Left lung (tissue), 10 donors: ENCODE data around the gene DIP2A. TPM values are rescaled to one million over a fixed set of nuclear protein-coding genes. Genes with fewer than 3 reads are reported as not detected.

Experiments
- ATAC-seq: fragments of 200-7000 bp; cut with Tn5 transposase; one replicate; pipeline ENCODE4 v1.9.1; 2020; ENCODE audit warnings: moderate library complexity
- DNase-seq, 4 donors: peaks; one replicate each; pipeline ENCODE4 v3.0.0-alpha.2; 2013 to 2020
- H3K27ac ChIP-seq, 2 donors: fragments of 200-600 bp; sonication (generic) in 1 of 2; one replicate each; pipeline versions ENCODE4 v1.5.0 to v1.8.0; 2020 to 2021
- H3K27me3 ChIP-seq, 2 donors: fragments of 200-600 bp; sonication (generic) in 1 of 2; one replicate each; pipeline versions ENCODE4 v1.5.0 to v1.8.0; 2020 to 2021
- H3K36me3 ChIP-seq, 2 donors: fragments of 200-600 bp; sonication (generic) in 1 of 2; one replicate each; pipeline versions ENCODE4 v1.5.0 to v1.8.0; 2020 to 2021
- H3K4me1 ChIP-seq, 2 donors: fragments of 200-600 bp; one replicate each; pipeline ENCODE4 v1.8.0; 2021
- H3K4me3 ChIP-seq, 2 donors: fragments of 200-600 bp; sonication (generic) in 1 of 2; one replicate each; pipeline versions ENCODE4 v1.5.0 to v1.8.0; 2020 to 2021; ENCODE audit warnings: mild to moderate bottlenecking in 1 of 2
- H3K9me3 ChIP-seq, 2 donors: fragments of 200-600 bp; sonication (generic) in 1 of 2; one replicate each; pipeline versions ENCODE4 v1.5.0 to v1.8.0; 2020 to 2021
- intact Hi-C, 2 donors: fragments of 100-400 bp; cut with DNase I; formaldehyde crosslinking; loops; one replicate each; pipeline versions ENCODE4 v1.11.2 to v1.14.2; 2022
- polyA plus RNA-seq, 6 donors: library from polyadenylated mRNA; unstranded; fragments of 120-200 nt; gene quantifications; one replicate each; pipeline ENCODE4 v1.2.1, GENCODE V29; 2013; ENCODE audit not compliant: insufficient read length in 6 of 6
- total RNA-seq, 2 donors: library from RNA; stranded (reverse); fragmentation: NEBNext Ultra II Directional; extraction: Animal tissue kit (Norgen Biotek cat#: 25700); gene quantifications; one replicate each; pipeline ENCODE4 v1.2.1, GENCODE V29; 2021
- TF ChIP-seq, protein P1 (sequence below), 2 donors: fragments of 200-600 bp; sonication (generic) in 1 of 2; IDR thresholded peaks; one replicate each; pipeline versions ENCODE4 v1.5.0 to v1.8.0; 2021; ENCODE audit warnings: antibody characterized with exemption in 2 of 2
- donor health status: DM: no; HTN: yes; CAD: no.
- donor health status: DM: no; HTN: no; CAD: no.

The DIP2A gene
- total and polyA plus RNA-seq, 8 donors: 31.5 to 75.3 (median 62.6) TPM

DNA sequence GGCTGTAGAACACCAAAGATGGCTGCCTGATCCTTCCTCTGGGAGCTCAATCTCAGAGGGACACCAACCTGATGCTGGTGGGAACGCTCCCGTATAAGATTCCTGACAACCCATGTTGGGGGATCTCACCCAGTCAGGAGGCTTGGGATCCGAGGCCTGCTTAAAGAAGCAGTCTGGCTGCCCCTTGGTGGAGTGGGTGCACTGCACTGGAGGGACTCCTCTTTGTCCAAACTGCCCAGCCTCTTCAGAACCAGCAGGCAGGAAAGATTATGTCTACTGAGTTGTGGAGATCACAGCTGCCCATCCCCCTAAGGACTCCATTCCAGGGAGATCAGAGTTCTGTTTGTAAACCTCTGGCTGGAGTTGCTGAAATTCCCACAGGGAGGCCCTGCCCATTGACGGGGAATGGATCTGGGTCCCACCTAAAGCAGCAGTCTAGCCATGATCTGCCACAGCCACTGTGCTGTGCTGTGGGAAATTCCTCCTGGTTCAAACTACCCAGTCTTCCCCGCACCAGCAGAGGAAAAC is 123.2 kb downstream of the DIP2A start:
- Histone ChIP-seq H3K4me1 (no peaks in the 10 kb centered on the region), H3K9me3 (peaks cover 0 to 71% of the 10 kb centered on the region in 2 donors), H3K27ac (no peak overlapping the region), H3K4me3 (no peak overlapping the region), H3K27me3 (no peaks in the 10 kb centered on the region), H3K36me3 (peaks cover 0 to 24% of the 10 kb centered on the region in 2 donors)
- TF ChIP-seq, protein P1, sequence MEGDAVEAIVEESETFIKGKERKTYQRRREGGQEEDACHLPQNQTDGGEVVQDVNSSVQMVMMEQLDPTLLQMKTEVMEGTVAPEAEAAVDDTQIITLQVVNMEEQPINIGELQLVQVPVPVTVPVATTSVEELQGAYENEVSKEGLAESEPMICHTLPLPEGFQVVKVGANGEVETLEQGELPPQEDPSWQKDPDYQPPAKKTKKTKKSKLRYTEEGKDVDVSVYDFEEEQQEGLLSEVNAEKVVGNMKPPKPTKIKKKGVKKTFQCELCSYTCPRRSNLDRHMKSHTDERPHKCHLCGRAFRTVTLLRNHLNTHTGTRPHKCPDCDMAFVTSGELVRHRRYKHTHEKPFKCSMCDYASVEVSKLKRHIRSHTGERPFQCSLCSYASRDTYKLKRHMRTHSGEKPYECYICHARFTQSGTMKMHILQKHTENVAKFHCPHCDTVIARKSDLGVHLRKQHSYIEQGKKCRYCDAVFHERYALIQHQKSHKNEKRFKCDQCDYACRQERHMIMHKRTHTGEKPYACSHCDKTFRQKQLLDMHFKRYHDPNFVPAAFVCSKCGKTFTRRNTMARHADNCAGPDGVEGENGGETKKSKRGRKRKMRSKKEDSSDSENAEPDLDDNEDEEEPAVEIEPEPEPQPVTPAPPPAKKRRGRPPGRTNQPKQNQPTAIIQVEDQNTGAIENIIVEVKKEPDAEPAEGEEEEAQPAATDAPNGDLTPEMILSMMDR (IDR thresholded peaks at IDR 0.05): no peak
- DNase-seq (no peak), ATAC-seq (no peak)
- intact Hi-C loops: no loop called here

DNA sequence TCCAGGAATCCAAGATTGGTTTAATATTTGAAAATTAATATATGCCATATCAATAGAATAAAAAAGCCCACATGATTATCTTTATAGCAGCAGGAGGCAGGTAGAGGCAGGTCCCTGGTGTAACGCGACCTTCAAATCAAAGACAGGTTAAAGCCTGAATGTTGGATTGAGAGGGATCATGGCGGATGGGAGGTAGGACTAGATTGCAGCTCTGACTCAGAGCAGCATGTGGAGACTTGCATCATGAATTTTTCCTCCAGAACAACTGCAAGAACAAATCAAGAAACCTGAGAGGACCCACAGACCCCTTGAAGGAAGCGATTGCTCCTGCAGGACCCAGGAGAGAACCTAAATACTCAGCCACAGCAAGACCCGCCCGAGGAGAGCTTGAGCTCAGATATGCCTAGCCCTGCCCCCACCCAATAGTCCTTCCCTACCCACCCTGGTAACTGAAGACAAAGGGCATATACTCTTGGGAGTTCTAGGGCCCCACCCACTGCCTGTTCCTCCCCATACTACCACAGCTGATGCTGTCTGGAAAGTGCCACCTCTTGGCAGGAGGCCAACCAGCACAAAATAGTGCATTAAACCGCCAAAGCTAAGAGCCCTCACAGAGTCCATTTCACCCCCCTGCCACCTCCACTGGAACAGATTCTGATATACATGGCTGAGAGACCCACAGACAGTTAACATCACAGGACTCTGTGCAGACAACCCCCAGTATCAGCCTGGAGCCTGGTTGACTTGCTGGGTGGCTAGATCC is 126.7 kb downstream of the DIP2A start:
- ATAC-seq (no peak), DNase-seq (no peak)
- no peak overlapping the region for H3K27ac ChIP-seq
- intact Hi-C loops: no loop called here
- TF ChIP-seq, protein P1 (IDR thresholded peaks at IDR 0.05): no peak
- H3K9me3 ChIP-seq: peaks cover 0 to 79% of the 10 kb centered on the region in 2 donors
- H3K4me3 ChIP-seq: no peak overlapping the region
- peaks cover 0 to 21% of the 10 kb centered on the region in 2 donors for H3K36me3 ChIP-seq
- H3K27me3 ChIP-seq: no peaks in the 10 kb centered on the region
- no peaks in the 10 kb centered on the region for H3K4me1 ChIP-seq

- Histone ChIP-seq H3K4me1 (peaks cover 0 to 7% of the 10 kb centered on the region in 2 donors), H3K4me3 (no peak overlapping the region), H3K27me3 (no peaks in the 10 kb centered on the region), H3K27ac (no peak overlapping the region), H3K36me3 (no peaks in the 10 kb centered on the region), H3K9me3 (peaks cover 0 to 55% of the 10 kb centered on the region in 2 donors)
- TF ChIP-seq, protein P1 (IDR thresholded peaks at IDR 0.05): no peak
- ATAC-seq (no peak), DNase-seq (no peak)
- intact Hi-C loops: no loop called here
Observed at GRCh38 chr21:46594276-46594675, 135.6 kb downstream of the DIP2A start.

- H3K36me3 ChIP-seq: no peaks in the 10 kb centered on the region
- H3K4me3 ChIP-seq: no peak overlapping the region
- no peak for DNase-seq
- intact Hi-C loops: no loop called here
- H3K4me1 ChIP-seq: peaks cover 0 to 7% of the 10 kb centered on the region in 2 donors
- H3K27me3 ChIP-seq: no peaks in the 10 kb centered on the region
- H3K9me3 ChIP-seq: peaks cover 0 to 36% of the 10 kb centered on the region in 2 donors
- H3K27ac ChIP-seq: no peak overlapping the region
- ATAC-seq: no peak
- TF ChIP-seq, protein P1 (IDR thresholded peaks at IDR 0.05): no peak
Observed at GRCh38 chr21:46596201-46596600, 137.5 kb downstream of the DIP2A start.

DNA sequence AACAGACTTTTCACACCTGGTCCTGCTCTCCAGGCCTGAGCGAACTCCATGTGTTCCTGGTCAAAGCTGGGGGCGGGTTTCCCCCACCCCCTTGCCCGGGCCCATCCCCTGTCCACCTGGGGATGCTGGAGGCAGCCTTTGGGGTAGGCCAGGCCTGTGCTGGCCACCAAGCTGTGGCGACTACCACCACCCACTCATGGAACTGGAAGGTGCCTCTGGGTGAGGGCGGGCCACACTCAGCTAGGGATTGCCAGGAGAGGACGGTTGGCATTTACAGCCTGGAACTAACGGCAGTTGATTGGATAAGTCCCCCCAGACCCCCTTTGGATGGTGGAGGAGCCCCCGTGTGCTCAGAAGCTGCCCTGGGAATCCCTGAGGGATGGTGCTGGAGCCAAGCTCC is 138.3 kb downstream of the DIP2A start:
- Histone ChIP-seq H3K27me3 (no peaks in the 10 kb centered on the region), H3K36me3 (no peaks in the 10 kb centered on the region), H3K27ac (no peak overlapping the region), H3K9me3 (peaks cover 0 to 30% of the 10 kb centered on the region in 2 donors), H3K4me3 (no peak overlapping the region), H3K4me1 (peaks cover 0 to 7% of the 10 kb centered on the region in 2 donors)
- DNase-seq: no peak
- ATAC-seq: no peak
- TF ChIP-seq, protein P1 (IDR thresholded peaks at IDR 0.05): no peak
- intact Hi-C loops: no loop called here
